CD4-positive, alpha-beta T cell treated with Interleukin-12 subunit alpha and Interleukin-12 subunit beta, for 1 hour (primary cell): ENCODE measurements around the gene CDK11A.
"Not testable (repeated sequence)": the region's sequence is repeated elsewhere in the genome, so short reads cannot be mapped to it uniquely, and the experiment has no call there.

Experiments used
- DNase-seq: peaks from one replicate; pipeline ENCODE4 v3.0.0-alpha.2; 2020

Gene CDK11A

DNA sequence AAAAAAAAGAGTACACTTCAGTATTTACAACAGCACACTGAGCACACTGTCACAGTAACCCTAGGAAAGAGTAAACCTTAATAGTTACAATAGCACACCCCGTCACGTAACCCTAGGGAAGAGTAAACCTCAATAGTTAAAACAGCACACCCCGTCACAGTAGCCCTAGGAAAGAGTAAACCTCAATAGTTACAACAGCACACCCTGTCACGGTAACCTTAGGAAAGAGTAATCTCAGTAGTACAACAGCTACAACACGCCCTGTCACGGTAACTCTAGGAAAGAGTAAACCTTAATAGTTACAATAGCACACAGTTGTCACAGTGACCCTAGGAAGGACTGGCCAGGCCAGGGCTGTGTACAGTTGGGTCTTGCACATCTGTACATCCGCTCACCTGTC, 3.0 kb downstream of the CDK11A start:
- no peak for DNase-seq

DNA sequence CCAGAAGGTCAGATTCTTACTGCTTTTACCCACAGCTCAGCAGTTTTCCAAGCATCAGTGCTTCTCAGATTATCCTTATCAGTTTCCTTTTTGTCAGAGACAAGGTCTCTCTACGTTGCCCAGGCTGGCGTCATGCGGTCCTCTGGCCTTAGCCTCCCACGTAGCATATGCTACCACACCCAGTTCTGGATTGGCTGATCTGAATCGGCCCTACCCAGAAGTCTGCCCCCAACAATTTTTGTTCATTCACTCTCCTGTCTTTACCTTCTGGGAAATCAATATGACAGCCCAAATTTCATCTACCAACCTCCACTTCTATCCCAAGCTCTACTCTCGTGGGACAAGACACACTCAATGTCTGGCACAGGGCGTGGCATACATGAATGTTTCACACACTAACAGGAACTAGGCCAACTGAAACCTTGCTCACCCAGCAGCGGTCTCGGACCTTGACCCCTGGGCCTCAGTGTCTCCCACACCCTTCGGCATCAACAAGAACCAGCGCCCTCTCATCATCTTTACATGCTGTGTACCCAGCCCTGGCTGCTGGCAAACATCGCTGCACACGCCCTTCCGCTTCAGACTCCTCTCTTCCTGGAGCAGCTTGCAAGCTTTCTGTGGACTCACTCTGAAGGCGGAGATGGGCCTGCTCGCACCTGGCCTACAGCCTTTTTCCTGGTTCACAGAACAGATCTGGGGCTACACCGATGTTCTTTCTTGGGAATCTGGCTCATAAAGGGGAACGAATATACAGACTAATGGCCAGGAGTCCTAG, 8.9 kb downstream of the CDK11A start:
- DNase-seq = not testable (repeated sequence)

DNA sequence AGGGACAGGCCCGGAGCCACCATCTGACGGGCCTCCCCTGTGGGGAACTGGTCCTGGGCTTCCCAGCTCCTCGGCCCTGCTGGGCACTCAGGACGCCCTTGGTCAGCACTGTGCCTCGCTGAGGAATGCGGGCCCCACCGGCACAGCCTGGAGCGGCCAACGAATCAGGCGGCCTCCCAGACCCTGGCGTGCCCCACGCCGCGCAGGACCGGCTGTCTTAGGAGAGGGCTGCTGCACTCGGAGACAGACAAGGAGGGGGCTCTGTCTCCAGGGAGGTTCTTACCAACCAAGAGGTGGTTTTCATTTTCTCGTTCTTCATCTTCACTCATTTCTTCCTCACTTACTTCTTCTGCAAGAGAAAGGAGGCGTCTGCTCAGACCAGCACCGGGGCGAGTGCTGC, 16.3 kb downstream of the CDK11A start:
- DNase-seq = not testable (repeated sequence)

DNA sequence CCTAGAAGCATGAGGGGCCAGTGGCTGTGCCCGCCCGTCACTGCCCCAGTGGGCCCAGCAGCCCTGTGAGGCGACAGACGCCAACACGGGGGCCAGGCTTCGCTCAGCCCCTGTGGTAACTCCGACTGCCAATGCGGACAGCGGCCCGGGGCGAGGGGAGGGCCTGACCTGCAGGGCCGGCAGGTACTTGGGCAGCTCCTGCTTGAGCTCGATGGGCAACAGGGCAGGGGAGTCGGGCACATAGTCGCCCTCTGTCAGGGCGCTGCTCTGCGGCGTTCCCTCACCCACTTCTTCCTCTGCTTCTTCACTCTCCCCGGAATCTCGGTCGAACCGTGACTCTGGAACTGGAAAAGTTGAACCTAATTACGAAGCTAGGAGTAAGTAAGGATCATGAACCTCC, 16.9 kb downstream of the CDK11A start:
- DNase-seq = not testable (repeated sequence)

DNA sequence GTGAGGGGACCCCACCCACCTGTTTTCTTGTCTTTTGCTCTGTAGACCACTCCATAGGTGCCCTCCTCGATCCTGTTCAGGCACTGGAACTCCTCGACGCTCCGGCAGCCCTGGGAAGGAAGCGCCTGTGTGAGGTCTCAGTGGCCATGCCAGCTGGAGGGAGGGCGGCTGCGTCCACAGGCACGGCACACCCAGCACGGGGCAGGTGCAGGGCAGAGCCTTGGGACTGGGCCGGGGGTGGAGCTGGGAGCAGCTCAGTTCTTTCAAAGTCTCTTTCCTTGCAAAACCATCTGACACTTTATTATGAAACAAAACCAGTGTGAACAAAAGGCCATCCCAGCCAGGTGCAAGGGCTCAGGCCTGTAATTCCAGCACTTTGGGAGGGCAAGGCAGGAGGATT, 18.5 kb downstream of the CDK11A start:
- DNase-seq = not testable (repeated sequence)

DNA sequence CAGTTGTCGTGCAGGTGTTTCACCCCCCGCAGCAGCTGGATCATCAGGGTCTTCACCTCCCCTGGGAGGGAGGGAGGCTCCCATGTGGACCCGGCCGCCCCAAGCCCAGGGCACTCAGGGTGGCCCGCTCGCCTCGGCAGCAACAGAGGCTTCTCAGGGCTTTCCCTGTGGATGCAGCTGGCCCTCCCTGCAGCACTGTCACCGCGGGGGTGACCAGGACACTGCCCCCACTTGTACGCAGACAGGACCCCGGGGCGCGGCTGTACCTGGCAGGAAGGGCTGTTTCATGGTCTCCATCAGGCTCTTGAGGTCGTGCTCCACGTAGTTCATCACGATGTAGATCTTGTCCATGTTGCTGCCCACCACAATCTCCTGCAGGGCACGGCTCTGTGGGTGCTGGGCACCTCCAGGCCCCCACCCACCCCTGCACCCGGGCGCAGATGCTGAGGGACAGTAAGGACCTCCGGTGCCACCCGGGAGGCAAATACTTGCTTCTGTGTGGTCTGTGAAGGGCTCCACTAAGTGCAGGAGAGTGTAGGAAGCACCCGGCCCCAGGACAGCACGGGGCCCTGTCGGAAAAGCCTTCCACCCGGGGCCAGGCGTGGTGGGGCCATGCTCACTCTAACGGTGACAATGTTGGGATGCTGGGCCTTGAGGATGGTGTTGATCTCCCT, 19.7 kb downstream of the CDK11A start:
- DNase-seq = not testable (repeated sequence)

DNA sequence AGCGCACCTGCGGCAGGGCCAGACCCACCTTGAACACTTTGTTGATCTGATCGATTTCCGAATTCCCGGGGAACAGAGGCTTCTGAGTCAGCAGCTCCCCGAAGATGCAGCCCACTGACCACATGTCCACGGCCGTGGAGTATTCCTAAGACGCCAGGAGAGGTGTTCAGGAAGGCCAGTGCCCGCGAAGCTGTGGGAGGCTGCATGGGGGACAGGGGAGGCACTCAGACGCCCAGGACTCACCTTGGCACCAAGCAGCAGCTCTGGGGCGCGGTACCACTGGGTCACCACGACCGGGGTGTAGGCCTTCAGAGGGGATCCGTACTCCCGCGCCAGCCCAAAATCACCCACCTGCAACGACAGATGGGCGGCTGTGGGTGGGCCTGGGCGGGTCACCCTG, 20.4 kb downstream of the CDK11A start:
- no peak for DNase-seq

DNA sequence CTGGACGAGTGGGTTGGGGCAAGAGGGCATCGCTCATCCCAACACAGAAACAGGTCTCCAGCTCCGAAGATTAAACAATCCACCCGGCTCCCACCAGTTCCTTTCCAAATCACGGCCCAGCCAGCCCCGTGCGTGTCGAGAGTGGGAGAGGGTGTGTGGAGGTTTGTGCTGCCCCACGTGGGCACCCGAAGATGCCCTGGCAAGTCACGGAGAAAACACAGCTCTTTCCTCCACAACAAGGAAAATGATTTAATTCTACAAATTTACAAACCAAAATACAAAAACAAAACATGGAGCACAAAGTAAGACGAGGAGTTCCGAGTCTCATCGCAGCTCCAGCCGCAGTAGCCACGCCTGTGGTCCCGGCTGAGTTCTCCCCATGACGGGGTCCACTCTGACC, 21.7 kb downstream of the CDK11A start:
- DNase-seq = not testable (repeated sequence)

DNA sequence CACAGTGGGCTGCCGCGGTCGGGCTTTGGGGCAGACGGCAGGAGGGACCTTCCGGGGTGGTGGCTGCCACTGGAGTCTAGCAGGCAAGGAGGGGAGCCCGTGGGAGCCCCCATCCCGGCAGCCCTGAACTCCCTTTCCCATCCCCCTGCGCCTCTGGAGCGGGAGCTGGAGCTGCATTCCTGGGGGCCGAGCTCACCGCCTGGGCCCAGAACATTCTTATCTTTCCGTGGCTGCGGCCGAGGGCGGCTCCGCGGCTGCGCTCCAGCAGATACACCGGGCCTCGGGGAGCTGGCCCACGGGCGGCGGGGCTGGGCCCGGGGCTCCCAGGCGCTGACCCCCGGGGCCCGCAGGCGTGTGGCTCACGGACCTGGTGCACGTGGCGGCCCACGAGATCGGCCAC, 23.6 kb downstream of the CDK11A start:
- not testable (repeated sequence) for DNase-seq

DNA sequence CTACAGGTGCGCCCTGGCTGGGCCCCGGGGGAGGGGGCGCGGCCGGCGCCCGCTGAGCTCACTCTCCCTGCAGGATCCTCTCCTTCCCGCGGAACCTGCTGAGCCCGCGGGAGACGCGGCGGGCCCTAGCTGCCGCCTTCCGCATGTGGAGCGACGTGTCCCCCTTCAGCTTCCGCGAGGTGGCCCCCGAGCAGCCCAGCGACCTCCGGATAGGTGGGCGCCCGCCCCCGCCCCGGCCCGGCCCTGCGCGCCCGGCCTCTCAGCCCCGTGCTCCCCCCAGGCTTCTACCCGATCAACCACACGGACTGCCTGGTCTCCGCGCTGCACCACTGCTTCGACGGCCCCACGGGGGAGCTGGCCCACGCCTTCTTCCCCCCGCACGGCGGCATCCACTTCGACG, 24.1 kb downstream of the CDK11A start:
- DNase-seq = not testable (repeated sequence)

DNA sequence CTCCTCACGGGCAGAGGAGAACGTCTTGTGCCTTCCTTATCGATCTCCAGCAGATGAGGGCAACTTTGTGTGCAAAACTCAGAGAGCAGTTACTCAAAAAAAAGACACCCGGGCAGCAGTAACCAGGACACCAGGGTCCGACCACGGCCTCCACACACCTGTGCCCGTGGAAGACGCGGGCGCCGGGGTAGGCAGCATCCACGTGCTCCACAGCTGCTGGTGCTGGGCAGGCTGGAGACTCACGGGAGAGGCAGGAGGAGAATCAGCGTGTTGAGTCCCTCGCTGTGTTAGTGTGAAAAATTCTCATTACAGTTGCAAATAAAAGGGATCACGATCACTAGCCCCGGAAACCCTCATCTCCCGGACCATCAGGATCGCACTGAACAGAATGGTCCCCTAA, 25.1 kb downstream of the CDK11A start:
- not testable (repeated sequence) for DNase-seq

DNA sequence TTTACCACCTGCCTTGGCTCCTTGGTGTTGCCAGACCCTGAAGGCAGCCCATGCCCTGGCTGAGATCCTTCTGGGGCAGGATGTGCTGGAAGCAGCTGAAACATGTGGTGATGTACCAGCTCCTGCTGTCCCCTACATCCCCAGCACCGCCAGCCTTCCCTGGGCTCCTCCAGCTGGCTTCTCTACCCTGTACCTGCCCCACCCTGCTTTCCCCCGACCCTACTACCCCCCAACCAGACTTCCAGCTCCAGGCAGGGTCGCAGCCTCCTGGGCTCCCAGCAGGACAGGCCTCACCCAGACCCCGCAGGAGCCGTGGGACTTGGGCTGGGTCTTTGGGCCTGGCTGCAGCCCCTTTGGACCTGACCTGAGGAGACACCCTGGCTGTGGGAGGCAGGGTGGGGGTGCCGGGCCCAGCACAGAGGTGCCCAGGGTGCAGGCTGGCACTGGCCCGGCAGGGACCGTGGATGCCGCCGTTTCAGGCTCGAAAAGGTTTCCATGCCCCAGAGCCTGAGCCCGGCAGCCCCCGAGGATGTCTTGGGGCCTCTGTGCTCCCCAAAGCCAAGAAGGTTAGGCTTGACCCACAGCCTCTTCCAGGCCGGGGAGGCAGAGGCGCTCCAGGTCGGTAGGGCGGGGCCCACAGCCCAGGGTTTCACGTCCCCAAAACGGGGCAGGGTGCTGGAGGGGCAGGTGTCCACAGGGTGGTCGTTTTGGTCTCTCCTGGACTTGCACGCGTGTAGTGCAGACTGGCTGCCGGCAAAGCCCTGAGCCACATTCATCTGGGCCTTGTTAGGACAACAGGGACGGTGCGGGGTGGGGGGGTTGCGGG, 26.6 kb downstream of the CDK11A start:
- not testable (repeated sequence) for DNase-seq

DNA sequence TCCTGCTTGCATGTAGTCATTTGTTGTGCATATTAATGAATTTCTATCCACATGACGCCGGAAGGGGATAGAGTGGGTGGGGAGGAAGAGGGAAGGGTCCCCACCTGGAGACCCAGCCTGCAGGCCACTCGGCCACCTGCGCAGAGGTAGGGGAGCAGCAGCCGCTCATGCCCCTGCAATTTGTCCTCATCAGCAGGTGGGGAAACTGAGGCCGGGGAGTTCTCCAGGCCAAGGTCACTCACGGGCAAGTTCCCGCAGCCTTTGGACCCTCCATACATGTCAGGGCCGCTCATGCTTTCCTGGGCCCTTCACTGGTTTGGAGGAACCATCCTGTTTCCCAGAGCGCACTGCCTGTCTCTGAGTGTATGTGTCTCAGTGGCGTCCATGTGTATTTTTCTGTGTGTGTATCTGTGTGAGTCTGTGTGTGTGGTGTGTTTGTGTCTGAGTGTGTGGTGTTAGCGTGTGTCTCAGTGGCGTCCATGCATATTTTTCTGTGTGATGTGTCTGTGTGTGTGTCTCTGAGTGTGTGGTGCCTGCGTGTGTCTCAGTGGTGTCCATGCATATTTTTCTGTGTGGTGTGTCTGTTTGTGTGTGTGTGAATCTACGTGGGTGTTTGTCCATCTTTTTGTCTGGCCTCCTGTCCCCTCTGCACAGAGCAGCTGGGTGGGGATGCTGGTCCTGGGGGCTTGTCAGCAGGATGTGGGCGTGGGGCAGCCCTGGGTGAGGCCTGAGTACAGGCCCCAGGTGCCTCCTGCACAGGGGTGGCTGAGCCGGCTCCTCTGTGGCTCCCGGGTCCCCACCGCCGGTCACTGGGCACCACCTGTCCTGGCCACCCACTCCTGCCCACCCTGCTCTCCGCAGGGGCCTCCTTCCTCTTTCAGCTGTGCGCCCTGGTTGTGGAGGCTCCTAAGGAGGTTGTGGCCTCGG, 27.5 kb downstream of the CDK11A start:
- not testable (repeated sequence) for DNase-seq

DNA sequence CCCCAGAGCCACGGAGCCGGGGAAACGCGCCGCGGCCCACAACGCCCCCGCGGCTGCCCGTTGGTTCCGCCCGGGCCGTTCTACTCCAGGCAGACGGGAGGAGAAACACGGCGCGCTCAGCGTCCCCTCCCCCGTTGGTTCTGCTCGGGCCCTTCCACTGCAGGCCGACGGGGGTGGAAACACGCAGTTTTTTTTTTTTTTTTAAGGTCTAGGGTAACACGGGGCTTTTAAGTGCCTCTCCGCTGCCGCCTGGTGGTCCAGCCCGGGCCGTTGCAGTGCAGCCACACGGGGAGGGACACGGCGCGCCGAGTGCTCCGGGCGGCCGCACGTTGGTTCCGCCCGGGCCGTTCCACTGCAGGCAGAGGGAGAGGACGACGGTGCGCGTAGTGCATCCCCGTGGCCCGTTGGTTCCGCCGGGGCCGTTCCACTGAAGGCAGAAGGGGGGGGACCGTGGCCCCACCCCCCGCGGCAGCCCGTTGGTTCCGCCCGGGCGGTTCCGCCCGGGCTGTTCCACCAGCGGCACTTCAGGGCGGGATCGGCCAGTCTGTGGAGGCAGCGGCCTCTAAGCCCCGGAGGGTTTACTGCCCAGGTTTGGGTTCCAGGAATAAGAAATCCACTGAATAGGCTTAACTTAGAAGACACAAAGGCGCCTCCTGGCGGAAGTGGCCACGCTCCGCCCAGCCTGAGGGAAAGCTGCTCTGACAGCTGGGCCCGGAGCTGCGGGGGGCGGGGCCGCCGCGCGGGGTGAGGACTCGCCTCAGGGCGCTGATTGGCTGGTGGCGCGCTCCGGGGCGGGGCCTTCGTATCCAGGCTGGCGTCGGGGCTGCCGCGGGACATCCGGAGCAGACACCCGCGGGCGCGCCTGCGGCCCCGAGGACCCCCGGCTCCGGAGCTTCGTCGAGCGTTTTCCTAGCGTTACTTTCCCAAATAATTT, 31.2 kb downstream of the CDK11A start, which contains the start of gene SLC35E2B:
SLC35E2B (minus strand) TSS at position 82 of the 934 bp plus-strand sequence. CDS start 16,096 bp downstream, outside the sequence.
- peak; percentile 98 for DNase-seq

DNA sequence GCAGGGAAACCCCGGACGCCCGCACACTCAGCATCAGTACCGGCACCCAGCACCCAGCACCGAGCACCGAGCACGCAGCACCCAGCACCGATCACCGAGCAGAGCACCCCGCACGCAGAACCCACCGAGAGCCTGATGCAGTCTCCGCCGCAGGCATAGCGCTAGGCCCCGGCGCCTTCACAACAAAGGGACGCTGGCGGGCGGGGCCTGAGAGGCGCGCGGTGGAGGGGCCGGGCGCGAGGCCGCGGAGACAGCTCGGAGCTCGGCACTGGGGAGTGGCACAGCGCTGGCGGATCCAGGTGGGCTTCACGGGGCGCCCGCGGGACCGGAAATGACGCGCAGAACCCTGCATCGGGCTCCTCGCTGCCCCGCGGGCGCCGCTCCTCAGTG, 31.8 kb downstream of the CDK11A start:
- DNase-seq = not testable (repeated sequence)

DNA sequence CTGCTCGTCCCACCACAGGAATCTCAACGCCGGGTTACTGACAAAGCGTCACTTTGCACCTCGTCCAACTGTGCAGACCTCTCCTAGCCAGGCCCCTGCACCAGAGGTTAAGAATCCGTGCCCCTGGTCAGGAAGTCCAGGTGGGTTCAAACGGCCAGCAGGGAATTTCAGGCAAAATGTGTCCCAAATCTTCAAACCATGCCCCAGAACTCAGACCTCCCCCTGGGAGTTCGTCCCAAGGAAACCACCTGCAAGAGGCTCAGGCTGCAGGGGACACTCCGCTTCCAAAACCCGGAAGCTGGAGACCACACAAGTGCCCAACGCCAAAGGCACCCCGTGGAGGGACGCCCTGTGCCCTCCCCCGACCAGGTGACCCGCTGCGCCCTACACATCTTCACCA, 32.7 kb downstream of the CDK11A start:
- DNase-seq = not testable (repeated sequence)

DNA sequence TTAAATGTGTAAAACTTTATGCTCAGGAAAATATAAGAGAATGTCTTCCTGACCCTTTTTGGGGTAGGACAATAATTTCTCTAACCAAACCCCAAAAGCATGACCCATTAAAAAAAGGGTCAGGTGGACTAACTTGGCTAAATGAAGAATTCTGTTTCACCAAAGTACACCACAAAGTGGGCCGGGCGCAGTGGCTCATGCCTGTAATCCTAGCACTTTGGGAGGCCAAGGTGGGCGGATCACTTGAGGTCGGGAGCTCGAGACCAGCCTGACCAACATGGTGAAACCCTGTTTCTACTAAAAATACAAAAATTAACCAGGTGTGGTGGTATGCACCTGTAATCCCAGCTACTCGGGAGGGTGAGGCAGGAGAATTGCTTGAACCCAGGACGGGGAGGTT, 34.6 kb downstream of the CDK11A start:
- not testable (repeated sequence) for DNase-seq

DNA sequence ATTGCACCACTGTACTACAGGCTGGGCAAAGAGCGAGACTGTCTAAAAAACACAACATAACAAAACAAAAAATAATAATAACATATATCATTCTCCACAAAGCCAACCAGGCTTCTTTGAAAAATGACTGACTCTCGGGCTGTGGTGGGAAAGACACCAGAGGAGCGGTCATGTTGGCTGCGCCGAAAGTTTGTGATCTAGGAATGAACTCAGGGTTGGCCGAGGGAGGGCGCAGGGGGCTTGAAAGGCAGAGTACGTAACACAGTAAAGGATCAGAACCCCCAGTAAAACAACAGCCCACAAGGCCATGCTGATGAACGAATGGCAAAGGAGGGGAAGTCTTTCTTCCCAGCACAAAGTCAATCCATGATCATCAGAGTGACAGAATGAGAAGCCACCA, 36.3 kb downstream of the CDK11A start:
- DNase-seq = no peak

DNA sequence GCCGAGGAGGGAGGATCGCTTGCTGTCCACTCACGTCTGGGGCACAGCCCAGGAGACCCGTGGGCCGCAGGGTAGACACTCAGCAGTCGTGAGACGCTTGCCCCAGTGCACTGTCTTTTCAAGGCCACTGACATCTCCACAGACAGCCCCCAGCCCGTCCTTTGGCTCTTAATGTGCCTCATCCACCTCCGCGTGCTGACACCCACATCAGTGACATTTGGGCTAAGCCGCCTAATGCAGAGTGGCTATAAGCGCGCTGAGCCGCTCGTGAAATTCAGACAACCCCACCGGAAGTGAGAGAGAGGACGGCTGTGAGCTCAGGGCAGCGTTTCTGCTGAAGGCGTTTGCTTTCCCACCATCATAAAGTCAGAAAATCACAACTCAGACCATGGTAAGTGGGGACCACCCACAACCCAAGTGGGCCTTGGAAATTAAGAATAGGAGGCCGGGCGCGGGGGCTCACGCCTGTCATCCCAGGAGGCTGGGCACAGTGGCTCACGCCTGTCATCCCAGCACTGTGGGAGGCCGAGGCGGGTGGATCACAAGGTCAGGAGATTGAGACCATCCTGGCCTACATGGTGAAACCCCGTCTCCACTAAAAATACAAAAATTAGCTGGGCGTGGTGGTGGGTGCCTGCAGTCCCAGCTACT, 40.0 kb downstream of the CDK11A start:
- no peak for DNase-seq

DNA sequence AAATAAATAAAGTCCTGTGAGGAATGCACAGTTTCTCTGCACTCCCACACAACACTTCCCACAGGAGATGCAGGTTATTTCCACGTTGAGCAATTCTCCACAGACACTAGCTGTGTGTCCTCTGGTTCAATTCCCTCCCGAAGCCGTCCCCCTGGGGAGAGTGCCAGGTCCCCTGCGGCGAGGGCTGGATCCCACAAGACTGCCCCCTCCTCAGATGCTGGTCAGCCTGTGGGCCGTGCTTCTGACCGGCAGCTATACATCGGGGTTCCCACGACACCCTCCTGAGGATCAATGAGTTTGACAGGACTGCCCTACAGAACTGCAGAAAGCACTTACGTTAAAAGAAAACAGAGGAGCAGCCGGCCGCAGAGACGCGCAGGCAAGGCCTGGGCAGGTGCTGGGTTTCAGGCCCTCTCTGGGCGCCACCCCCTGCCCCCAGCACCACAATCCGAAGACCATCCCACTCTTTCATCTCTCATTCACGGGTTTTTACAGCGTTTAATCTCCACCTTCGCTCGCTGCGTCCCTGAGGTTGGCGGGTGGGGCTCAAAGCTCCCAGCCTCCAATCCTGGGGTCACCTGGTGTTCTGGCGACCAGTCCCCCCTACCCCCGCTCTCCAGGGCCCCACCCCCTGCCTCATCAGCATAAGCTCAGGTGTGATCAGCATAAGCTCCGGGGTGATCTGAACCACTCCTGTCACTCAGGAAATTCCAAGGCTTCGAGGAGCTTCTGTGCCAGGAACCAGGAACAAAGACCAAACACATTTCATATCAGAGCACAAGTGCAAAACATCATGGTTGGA, 40.9 kb downstream of the CDK11A start:
- no peak for DNase-seq
